ENCODE results near the gene GRIN3A. TPM values are rescaled to one million over a fixed set of nuclear protein-coding genes. Genes with fewer than 3 reads are reported as not detected.

Gene GRIN3A
- total RNA-seq, 1 experiment from 2014 or later, result 0.03 TPM

DNA sequence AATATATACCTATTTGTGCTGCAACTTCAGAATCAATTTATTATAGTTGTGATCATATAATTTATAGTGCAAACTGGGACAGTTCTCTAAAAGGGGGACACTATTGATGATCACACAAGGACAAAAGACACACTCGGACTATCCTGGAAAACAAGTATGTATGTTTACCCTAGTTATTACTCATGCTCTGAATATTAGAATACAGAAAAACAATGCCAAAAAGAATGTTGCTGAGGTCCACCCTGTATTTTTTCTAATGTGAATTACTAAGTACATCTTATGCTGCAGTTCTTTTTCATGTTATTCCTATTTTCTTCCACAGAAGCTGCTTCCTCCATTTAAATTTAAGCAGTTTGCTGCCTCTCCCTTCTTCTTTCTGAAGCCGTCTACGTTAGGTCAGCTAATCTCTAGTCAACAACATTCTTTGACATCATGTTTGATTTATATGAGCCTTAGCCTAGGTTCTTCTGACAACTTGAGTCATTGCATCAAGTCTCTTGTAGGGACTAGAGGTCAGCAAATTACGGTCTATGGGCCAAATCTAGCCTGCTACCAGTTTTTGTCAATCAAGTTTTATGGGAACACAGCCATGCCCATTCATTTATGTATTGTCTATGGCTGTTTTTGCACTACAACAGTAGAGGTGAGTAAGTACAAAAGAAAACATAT is 103.6 kb downstream of the GRIN3A start:
- Histone ChIP-seq H3K27me3 (ENCODE audit: control insufficient read depth, insufficient read depth, low read length) (no peaks in the 10 kb centered on the region), H3K27ac (ENCODE audit: low read length) (no peak overlapping the region), H3K4me3 (ENCODE audit: low read depth in 2 of 2, low read length in 2 of 2) (no peak overlapping the region), H3K4me1 (ENCODE audit: control insufficient read depth, insufficient read depth, low read length) (no peaks in the 10 kb centered on the region), H3K36me3 (ENCODE audit: control insufficient read depth, insufficient read depth, low read length) (no peaks in the 10 kb centered on the region), H3K9me3 (ENCODE audit: control insufficient read depth, insufficient read depth, low read depth, low read length) (no peaks in the 10 kb centered on the region)
- DNase-seq (ENCODE audit: low read depth, low spot score), result no peak
- intact Hi-C loops (cut with micrococcal nuclease; ENCODE audit: unreplicated experiment) (no loop called here), in situ Hi-C loops (cut with HindIII; ENCODE audit: low pct_unique_long_range_greater_than_20kb, low sequenced_read_pairs) (no loop called here)
- no peak for ATAC-seq
- ChIA-PET POLR2A (no interaction called here), CTCF (no interaction called here)
- TF ChIP-seq, protein P1, sequence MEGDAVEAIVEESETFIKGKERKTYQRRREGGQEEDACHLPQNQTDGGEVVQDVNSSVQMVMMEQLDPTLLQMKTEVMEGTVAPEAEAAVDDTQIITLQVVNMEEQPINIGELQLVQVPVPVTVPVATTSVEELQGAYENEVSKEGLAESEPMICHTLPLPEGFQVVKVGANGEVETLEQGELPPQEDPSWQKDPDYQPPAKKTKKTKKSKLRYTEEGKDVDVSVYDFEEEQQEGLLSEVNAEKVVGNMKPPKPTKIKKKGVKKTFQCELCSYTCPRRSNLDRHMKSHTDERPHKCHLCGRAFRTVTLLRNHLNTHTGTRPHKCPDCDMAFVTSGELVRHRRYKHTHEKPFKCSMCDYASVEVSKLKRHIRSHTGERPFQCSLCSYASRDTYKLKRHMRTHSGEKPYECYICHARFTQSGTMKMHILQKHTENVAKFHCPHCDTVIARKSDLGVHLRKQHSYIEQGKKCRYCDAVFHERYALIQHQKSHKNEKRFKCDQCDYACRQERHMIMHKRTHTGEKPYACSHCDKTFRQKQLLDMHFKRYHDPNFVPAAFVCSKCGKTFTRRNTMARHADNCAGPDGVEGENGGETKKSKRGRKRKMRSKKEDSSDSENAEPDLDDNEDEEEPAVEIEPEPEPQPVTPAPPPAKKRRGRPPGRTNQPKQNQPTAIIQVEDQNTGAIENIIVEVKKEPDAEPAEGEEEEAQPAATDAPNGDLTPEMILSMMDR (IDR thresholded peaks at IDR 0.05), result no peak
- TF ChIP-seq TCF7L2 (IDR thresholded peaks at IDR 0.05; ENCODE audit: low read depth, low read length), result no peak
- TF ChIP-seq SIN3A (IDR thresholded peaks at IDR 0.05; ENCODE audit: borderline replicate concordance, insufficient read depth, low read depth, low read length), result no peak
- TF ChIP-seq POLR2AphosphoS5 (IDR thresholded peaks at IDR 0.05; ENCODE audit: low read depth, low read length), result no peak
- TF ChIP-seq, protein P2, sequence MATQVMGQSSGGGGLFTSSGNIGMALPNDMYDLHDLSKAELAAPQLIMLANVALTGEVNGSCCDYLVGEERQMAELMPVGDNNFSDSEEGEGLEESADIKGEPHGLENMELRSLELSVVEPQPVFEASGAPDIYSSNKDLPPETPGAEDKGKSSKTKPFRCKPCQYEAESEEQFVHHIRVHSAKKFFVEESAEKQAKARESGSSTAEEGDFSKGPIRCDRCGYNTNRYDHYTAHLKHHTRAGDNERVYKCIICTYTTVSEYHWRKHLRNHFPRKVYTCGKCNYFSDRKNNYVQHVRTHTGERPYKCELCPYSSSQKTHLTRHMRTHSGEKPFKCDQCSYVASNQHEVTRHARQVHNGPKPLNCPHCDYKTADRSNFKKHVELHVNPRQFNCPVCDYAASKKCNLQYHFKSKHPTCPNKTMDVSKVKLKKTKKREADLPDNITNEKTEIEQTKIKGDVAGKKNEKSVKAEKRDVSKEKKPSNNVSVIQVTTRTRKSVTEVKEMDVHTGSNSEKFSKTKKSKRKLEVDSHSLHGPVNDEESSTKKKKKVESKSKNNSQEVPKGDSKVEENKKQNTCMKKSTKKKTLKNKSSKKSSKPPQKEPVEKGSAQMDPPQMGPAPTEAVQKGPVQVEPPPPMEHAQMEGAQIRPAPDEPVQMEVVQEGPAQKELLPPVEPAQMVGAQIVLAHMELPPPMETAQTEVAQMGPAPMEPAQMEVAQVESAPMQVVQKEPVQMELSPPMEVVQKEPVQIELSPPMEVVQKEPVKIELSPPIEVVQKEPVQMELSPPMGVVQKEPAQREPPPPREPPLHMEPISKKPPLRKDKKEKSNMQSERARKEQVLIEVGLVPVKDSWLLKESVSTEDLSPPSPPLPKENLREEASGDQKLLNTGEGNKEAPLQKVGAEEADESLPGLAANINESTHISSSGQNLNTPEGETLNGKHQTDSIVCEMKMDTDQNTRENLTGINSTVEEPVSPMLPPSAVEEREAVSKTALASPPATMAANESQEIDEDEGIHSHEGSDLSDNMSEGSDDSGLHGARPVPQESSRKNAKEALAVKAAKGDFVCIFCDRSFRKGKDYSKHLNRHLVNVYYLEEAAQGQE (IDR thresholded peaks at IDR 0.05; ENCODE audit: insufficient read depth in 1 of 2, low read depth in 2 of 2, low read length in 1 of 2), result no peak
- no TSS peak for BruUV-seq (replicated peaks)

DNA sequence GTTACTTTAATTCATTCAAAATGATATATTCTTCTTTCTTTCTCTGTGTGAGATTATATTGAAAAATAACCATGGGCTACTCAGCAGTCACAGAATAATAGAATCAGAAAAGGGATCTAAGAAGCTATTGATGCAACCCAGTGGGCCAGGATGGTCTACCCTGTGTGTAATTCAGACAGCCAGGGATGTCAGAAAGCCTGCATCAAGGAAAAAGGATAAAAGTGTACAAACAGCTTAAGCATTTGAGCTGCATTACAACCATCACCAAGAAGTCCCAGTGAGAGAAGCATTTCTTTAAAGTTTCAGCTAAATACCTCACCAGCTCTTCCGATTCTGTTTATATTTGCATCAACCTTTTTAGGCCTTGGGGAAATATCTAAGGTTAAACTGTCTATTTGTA is 105.8 kb downstream of the GRIN3A start:
- no peaks in the 10 kb centered on the region for H3K27me3 ChIP-seq (ENCODE audit: control insufficient read depth, insufficient read depth, low read length)
- no peak overlapping the region for H3K4me3 ChIP-seq (ENCODE audit: low read depth in 2 of 2, low read length in 2 of 2)
- no TSS peak for BruUV-seq (replicated peaks)
- H3K9me3 ChIP-seq (ENCODE audit: control insufficient read depth, insufficient read depth, low read depth, low read length), result no peaks in the 10 kb centered on the region
- no peaks in the 10 kb centered on the region for H3K36me3 ChIP-seq (ENCODE audit: control insufficient read depth, insufficient read depth, low read length)
- no peak for ATAC-seq
- intact Hi-C loops (cut with micrococcal nuclease; ENCODE audit: unreplicated experiment), result no loop called here
- no peak overlapping the region for H3K27ac ChIP-seq (ENCODE audit: low read length)
- TF ChIP-seq POLR2AphosphoS5 (IDR thresholded peaks at IDR 0.05; ENCODE audit: low read depth, low read length) (no peak), SIN3A (IDR thresholded peaks at IDR 0.05; ENCODE audit: borderline replicate concordance, insufficient read depth, low read depth, low read length) (no peak), TCF7L2 (IDR thresholded peaks at IDR 0.05; ENCODE audit: low read depth, low read length) (no peak)
- TF ChIP-seq, protein P2 (IDR thresholded peaks at IDR 0.05; ENCODE audit: insufficient read depth in 1 of 2, low read depth in 2 of 2, low read length in 1 of 2), result no peak
- TF ChIP-seq, protein P1 (IDR thresholded peaks at IDR 0.05), result no peak
- ChIA-PET POLR2A (no interaction called here), CTCF (no interaction called here)
- in situ Hi-C loops (cut with HindIII; ENCODE audit: low pct_unique_long_range_greater_than_20kb, low sequenced_read_pairs), result no loop called here
- H3K4me1 ChIP-seq (ENCODE audit: control insufficient read depth, insufficient read depth, low read length), result no peaks in the 10 kb centered on the region
- DNase-seq (ENCODE audit: low read depth, low spot score), result no peak

Data from Panc1 (cell line).